VCaP (cell line): Measurements from ENCODE around the gene CYLD.

Source experiments
- H3K27ac ChIP-seq: fragments of 450-650 bp; 2 replicates; pipeline ENCODE4 v1.5.1; 2017
- TF ChIP-seq, protein P1 (sequence below): fragments of 450-650 bp; conservative IDR thresholded peaks from 2 replicates; pipeline ENCODE4 v1.5.1; 2017; ENCODE audit warnings: mild to moderate bottlenecking, moderate library complexity

Gene CYLD

DNA sequence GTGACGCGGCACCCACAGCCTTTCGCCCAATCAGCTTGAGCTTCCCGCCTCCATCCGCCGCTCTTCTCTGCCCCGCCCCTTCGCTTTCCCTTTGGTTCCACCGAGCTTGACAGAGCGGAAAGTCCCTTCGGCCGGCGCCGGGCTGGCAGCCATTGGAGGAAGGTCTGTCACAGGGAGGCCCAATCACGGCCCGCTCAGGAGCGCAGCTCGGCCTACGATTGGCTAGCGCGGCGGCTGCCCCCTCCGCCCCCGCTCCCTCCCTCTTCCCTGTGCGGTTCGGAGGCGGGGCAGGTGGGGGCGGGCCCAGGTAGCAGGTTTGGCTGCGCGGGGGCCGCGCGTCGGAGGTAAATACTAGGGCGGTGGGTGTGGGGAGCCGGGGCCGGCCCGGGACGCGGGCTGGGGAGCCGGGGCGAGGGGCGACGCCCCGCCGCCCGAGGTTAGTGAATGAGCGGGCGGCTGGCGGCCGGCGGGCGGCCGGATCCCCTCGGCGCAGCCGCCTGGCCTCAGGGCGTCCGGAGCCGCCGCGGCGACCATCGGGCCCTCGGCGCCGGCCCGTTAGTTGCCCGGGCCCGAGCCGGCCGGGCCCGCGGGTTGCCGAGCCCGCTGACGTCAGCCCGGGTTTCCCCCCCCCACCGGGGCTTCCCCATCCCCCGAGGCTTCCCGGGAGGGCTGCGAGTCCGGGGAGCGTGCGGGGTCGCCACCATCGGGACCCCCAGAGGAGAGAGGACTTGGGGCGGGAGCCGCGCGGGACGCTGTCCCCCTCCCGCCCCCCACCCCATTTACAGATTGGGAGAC lies at the start of gene CYLD:
Gene CYLD, plus strand, starts transcription at position 306 of the 795 bp plus-strand sequence. CDS start 7,613 bp downstream, outside the sequence.
- peak within 1 kb of the TSS; percentile 60; the same call in 1 of the 2 replicates for H3K27ac ChIP-seq
- TF ChIP-seq, protein P1, sequence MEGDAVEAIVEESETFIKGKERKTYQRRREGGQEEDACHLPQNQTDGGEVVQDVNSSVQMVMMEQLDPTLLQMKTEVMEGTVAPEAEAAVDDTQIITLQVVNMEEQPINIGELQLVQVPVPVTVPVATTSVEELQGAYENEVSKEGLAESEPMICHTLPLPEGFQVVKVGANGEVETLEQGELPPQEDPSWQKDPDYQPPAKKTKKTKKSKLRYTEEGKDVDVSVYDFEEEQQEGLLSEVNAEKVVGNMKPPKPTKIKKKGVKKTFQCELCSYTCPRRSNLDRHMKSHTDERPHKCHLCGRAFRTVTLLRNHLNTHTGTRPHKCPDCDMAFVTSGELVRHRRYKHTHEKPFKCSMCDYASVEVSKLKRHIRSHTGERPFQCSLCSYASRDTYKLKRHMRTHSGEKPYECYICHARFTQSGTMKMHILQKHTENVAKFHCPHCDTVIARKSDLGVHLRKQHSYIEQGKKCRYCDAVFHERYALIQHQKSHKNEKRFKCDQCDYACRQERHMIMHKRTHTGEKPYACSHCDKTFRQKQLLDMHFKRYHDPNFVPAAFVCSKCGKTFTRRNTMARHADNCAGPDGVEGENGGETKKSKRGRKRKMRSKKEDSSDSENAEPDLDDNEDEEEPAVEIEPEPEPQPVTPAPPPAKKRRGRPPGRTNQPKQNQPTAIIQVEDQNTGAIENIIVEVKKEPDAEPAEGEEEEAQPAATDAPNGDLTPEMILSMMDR = no peak

DNA sequence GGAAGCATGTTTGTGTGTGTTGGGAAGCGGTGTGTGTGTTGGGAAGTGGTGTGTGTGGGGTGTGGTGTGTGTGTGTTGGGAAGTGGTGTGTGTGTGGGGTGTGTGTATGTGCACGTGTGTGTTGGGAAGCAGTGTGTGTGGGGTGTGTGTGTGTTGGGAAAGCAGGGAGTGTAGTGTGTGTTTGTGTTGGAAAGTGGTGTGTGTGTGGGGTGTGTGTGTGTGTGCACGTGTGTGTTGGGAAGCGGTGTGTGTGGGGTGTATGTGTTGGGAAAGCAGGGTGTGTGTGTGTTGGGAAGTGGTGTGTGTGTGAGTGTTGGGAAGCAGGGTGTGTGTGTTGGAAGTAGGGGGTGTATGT lies 49.3 kb upstream of the CYLD start:
- TF ChIP-seq, protein P1 = no peak
- H3K27ac ChIP-seq = no peak overlapping the region

DNA sequence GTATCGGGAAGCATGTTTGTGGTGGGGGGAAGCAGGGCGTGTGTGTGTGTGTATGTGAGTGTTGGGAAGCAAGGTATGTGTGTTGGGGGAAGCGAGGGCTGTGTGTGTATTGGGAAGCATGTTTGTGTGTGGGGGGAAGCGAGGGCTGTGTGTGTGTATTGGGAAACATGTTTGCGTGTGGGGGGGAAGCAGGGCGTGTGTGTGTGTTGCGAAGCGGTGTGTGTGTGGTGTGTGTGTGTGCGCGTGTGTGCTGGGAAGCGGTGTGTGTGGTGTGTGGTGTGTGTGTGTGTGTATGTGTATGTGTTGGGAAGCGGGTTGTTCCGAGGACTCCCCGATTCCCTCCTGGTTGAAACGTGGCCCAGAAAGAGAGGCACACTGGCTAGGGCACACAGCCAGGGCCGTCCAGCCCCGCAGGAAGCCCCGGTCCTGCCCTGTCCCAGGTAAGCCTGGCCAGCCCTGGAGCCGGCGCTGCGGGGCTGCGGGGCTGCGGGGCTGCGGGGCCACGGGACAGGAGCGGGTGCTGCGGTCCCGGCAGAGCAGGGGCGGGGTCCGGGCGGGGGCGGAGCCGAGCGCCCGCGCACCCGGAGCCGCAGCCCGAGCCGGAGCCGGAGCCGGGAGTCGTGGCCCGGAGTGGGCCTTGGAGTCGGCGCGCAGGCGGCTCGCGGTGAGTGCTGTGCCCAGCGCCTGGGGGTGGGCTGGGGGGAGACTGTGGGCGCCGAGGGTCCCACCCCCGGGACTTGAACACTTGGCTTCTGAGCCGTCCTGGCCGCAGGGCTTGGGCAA lies 48.7 kb upstream of the CYLD start, which contains the start of gene NOD2:
Gene NOD2, plus strand, starts transcription at position 608 of the 783 bp plus-strand sequence. CDS start 5,890 bp downstream, outside the sequence.
- H3K27ac ChIP-seq = peak within 1 kb of the TSS; percentile 26; the same call in 1 of the 2 replicates
- TF ChIP-seq, protein P1 = no peak

DNA sequence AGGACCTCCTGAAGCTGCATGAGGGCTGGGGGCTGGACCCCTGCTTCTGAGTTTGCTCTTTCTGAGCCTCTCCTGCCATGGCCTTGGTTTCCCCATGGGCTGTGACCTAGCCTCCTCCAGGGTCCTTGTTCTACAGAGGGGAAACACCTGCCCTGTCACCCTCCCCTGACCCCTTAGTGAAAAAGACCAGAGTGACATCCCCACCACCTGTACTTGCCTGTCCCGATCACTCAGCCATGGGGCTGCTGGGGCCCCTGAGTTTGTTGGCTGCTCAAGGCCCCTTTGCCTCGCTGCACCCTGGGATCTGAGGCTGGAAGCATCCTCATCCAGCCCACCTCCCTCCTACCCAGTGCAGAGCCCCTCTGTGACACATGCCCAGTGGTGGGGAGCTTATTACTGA lies 47.7 kb upstream of the CYLD start:
- no peak overlapping the region for H3K27ac ChIP-seq
- TF ChIP-seq, protein P1 = no peak

DNA sequence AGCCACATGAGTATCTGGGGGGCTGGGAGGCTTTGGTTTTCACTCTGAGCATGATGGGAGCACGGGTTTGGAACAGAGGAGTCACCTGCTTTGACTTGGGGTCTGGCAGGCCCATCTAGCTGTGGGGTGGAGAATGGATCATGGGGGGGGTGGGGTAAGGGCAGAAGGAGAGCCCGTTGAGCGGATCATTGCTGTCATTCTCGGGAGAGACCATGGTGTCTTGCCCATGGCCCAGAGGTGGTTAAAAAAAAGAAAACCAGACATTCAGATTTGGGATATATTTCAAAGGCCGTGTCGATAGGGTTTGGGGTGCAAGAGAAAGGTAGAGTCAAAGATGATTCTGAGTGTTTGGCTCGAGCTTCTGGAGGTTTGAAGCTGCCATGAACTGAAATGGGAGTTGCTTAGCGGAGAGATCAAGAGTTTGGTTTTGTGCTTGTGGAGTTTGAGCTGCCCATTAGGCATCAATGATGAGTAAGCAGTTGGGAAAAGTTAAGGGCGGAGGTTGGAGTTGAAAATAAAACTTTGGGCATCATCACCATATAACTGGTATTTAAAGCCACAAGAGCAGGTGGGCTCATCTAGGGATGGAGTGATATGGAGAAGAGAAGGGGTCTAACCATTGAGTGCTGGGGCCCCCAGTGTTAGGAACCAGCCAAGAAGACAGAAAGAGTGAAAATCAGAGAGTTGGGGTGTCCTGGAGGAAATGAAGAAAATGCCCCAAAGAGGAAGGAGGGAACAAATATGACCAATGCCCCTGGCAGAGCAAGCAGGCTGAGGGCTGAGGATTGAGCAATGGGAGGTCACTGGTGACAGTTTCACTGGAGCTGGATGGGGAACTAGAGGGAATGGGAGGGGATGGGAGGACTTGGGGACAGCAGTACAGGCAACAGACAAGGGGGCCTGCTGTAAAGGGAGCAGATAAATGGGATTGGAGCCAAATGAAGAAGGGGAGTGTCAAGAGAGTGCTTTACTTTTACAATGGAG lies 46.6 kb upstream of the CYLD start:
- TF ChIP-seq, protein P1 = no peak
- H3K27ac ChIP-seq = no peak overlapping the region

DNA sequence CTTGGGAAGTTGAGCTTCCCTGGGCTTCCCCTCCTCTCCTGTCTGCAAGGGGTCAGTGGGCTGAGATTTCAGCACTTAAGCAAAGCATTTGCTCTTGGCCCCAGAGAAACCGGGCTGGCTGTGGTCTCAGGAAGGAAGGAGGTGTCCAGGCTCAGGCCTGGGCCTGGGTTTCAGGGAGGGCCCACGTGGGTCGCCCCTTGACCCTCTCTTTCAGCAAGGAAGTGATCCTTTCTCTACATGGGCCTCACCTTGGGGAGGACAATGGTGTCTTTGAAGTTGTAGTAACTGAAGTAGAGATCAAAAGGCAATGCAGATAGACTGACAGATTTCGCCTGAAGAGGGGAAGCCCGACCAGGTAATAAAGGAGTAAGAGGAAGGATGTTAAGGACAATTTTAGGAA lies 45.8 kb upstream of the CYLD start:
- TF ChIP-seq, protein P1 = no peak
- H3K27ac ChIP-seq = no peak overlapping the region
